HepG2 (cell line): Measurements from ENCODE around the gene FGD4. TPM values are rescaled to one million over a fixed set of nuclear protein-coding genes. Genes with fewer than 3 reads are reported as not detected.

ENCODE experiments used
- ATAC-seq: fragments of 200-7000 bp; cut with Tn5 transposase; 3 replicates; pipeline ENCODE4 v1.9.1; 2020; ENCODE audit warnings: mild to moderate bottlenecking, moderate library complexity
- BruUV-seq: library from RNA; stranded (reverse); fragments of 400-500 nt; replicated peaks from 2 replicates; lab custom pipeline; 2021; lab: Mats Ljungman, UMichigan
- CTCF ChIA-PET: fragments of 300-600 bp; formaldehyde crosslinking; extraction: SDS; loops from one replicate; lab custom pipeline; 2021; ENCODE audit warnings: low total read pairs, inconsistent platforms, low intra/inter-chr PET ratio; lab: Yijun Ruan, JAX
- POLR2A ChIA-PET: fragments of 350-600 bp; sonication (Branson Sonifier 250); formaldehyde crosslinking; loops from one replicate; lab custom pipeline; 2020; ENCODE audit warnings: antibody characterized with exemption, inconsistent platforms; lab: Yijun Ruan, JAX
- DNase-seq: peaks from one replicate; pipeline ENCODE4 v3.0.0-alpha.2; 2015; ENCODE audit warnings: low spot score
- FAIRE-seq: peaks from 3 replicates; lab custom pipeline; 2011; peaks lifted over from hg19 to GRCh38; lab: Jason Lieb, UNC
- H2AFZ ChIP-seq: one replicate; pipeline ENCODE4 v1.6.1; 2011; ENCODE audit warnings: low read length, inconsistent platforms
- H3K27ac ChIP-seq: fragments of 300-600 bp; 3 replicates; pipeline ENCODE4 v1.8.0; 2011; ENCODE audit warnings: mixed run types, mild to moderate bottlenecking, mixed read lengths, low read length, inconsistent platforms; ENCODE audit not compliant: insufficient read depth; ENCODE audit errors: extremely low read length
- H3K27me3 ChIP-seq, 2 experiments: fragments of 200-600 bp in 1 of 2; 2 replicates in 1 of 2; 3 replicates in 1 of 2; pipeline versions ENCODE4 v1.6.0 to v1.8.0; 2011; ENCODE audit warnings: low read length in 2 of 2, mild to moderate bottlenecking in 2 of 2, moderate library complexity in 2 of 2, inconsistent platforms in 1 of 2; ENCODE audit not compliant: insufficient read depth in 2 of 2, control insufficient read depth in 1 of 2
- H3K36me3 ChIP-seq, 2 experiments: fragments of 200-600 bp in 1 of 2; replicated peaks in 1 of 2; 2 replicates in 1 of 2; 3 replicates in 1 of 2; pipeline versions ENCODE4 v1.5.1 to v1.8.0; 2011; ENCODE audit warnings: low read length in 2 of 2, inconsistent platforms in 1 of 2; ENCODE audit not compliant: insufficient read depth in 2 of 2, control insufficient read depth in 1 of 2
- H3K4me1 ChIP-seq: 2 replicates; pipeline ENCODE4 v1.5.1; 2012; ENCODE audit warnings: low read length, inconsistent platforms; ENCODE audit not compliant: insufficient read depth
- H3K4me2 ChIP-seq: 2 replicates; pipeline ENCODE4 v1.6.0; 2011; ENCODE audit warnings: low read depth, low read length, inconsistent platforms
- H3K4me3 ChIP-seq, 3 experiments: fragments of 200-600 bp in 1 of 3; sonication (generic), shearing (Covaris generic) in 1 of 3; replicated peaks in 1 of 3; 2 replicates each; pipeline ENCODE4 v1.5.1; 2011 to 2016; ENCODE audit warnings: low read length in 3 of 3, inconsistent platforms in 2 of 3, low read depth in 2 of 3, mild to moderate bottlenecking in 2 of 3, control low read depth in 1 of 3, mixed read lengths in 1 of 3; ENCODE audit not compliant: insufficient read depth in 1 of 3
- H3K79me2 ChIP-seq: one replicate; pipeline ENCODE4 v1.6.1; 2011; ENCODE audit warnings: low read length, inconsistent platforms; ENCODE audit not compliant: insufficient read depth
- H3K9ac ChIP-seq: 2 replicates; pipeline ENCODE4 v1.6.0; 2011; ENCODE audit warnings: mild to moderate bottlenecking, low read depth, low read length, inconsistent platforms; ENCODE audit not compliant: insufficient read depth
- H3K9me3 ChIP-seq: 2 replicates; pipeline ENCODE4 v1.5.1; 2012; ENCODE audit warnings: mild to moderate bottlenecking, low read length
- H4K20me1 ChIP-seq: 2 replicates; pipeline ENCODE4 v1.6.0; 2011; ENCODE audit warnings: inconsistent platforms, mild to moderate bottlenecking, low read length, moderate library complexity; ENCODE audit not compliant: insufficient read depth
- DRAP1 ChIP-seq: IDR thresholded peaks from 2 replicates; pipeline ENCODE4 v1.6.1; 2016; ENCODE audit warnings: missing genetic modification reagents, missing compliant biosample characterization
- ERF ChIP-seq: IDR thresholded peaks from 2 replicates; pipeline ENCODE4 v1.6.1; 2018; ENCODE audit warnings: missing biosample characterization, missing genetic modification reagents
- FOXA1 ChIP-seq, 2 experiments: fragments of 450-650 bp in 1 of 2; sonication (generic) in 1 of 2; formaldehyde crosslinking in 1 of 2; IDR thresholded peaks; 2 replicates each; pipeline versions ENCODE4 v1.4.0 to v1.6.1; 2016 to 2020; ENCODE audit warnings: missing genetic modification reagents in 1 of 2
- GATA4 ChIP-seq: sonication (generic); IDR thresholded peaks from 2 replicates; pipeline ENCODE4 v1.6.1; 2016; ENCODE audit warnings: antibody characterized with exemption, low read depth, borderline replicate concordance
- HOXA7 ChIP-seq: sonication (generic); formaldehyde crosslinking; IDR thresholded peaks from 2 replicates; pipeline ENCODE4 v1.8.1; 2022; ENCODE audit warnings: mild to moderate bottlenecking, missing genetic modification reagents, moderate library complexity
- RAD51 ChIP-seq: fragments of 450-650 bp; IDR thresholded peaks from 2 replicates; pipeline ENCODE4 v1.6.1; 2016; ENCODE audit warnings: borderline replicate concordance
- SAP130 ChIP-seq: IDR thresholded peaks from 2 replicates; pipeline ENCODE4 v1.6.1; 2016; ENCODE audit warnings: low read depth
- ZBTB33 ChIP-seq: sonication (generic); formaldehyde crosslinking; IDR thresholded peaks from 2 replicates; pipeline ENCODE4 v1.4.0; 2020; ENCODE audit warnings: missing genetic modification reagents
- ZBTB38 ChIP-seq: sonication (generic); formaldehyde crosslinking; IDR thresholded peaks from 2 replicates; pipeline ENCODE4 v1.5.1; 2020; ENCODE audit warnings: mild to moderate bottlenecking, missing genetic modification reagents
- ZNF615 ChIP-seq: sonication (generic); formaldehyde crosslinking; IDR thresholded peaks from 2 replicates; pipeline ENCODE4 v1.5.0; 2020; ENCODE audit warnings: mild to moderate bottlenecking, missing genetic modification reagents, borderline replicate concordance
- whole genome bisulfite sequencing: methylation state at CpG from one replicate; pipeline ENCODE4 v1.1.6; 2017; ENCODE audit warnings: low lambda C conversion rate; 5-methylcytosine and 5-hydroxymethylcytosine counted together
- in situ Hi-C: cut with HindIII; loops from 2 replicates; pipeline ENCODE4 v1.10.0; 2017; ENCODE audit warnings: low pct_unique_long_range_greater_than_20kb; ENCODE audit not compliant: extremely low pct_ligation_motif_present
- intact Hi-C: fragments of 100-400 bp; cut with micrococcal nuclease; formaldehyde crosslinking; loops from one replicate; pipeline ENCODE4 v1.10.0; 2022; ENCODE audit not compliant: unreplicated experiment
- polyA plus RNA-seq, 8 experiments: library from polyadenylated mRNA; depleted of rRNA in 3 of 8; stranded (reverse) in 7 of 8; unstranded in 1 of 8; fragments of >200 nt; fragmentation: Illumina TruSeq in 4 of 8; extraction: Trizol in 4 of 8; gene quantifications; 2 replicates each; pipeline versions ENCODE4 v1.2.1 to v1.2.3, GENCODE V29; 2011 to 2016; ENCODE audit warnings: low read depth in 4 of 8, missing spikeins in 1 of 8, mixed read lengths in 1 of 8; ENCODE audit not compliant: insufficient read depth in 1 of 8
- total RNA-seq, 5 experiments: library from RNA; depleted of rRNA; stranded (reverse); fragments of >200 nt; fragmentation: Illumina TruSeq; extraction: Trizol; gene quantifications; 2 replicates each; pipeline ENCODE4 v1.2.3, GENCODE V29; 2016; ENCODE audit warnings: low read depth in 1 of 5

Gene FGD4
- total and polyA plus RNA-seq, 2 of the 13 experiments (the other 11 are each of a cell fraction or from before 2014, with no cell fraction given): 4.6 to 6.6 TPM

GRCh38 chr12:32561931-32562341, 162.6 kb downstream of the FGD4 start:
- H3K4me2 ChIP-seq: peak overlapping the region; percentile 46; the same call in 1 of the 2 replicates
- peak overlapping the region; percentile 38 for H3K9ac ChIP-seq
- FAIRE-seq (peak; percentile 44), ATAC-seq (peak; percentile 90), DNase-seq (peak; percentile 34)
- H3K9me3 ChIP-seq: no peaks in the 10 kb centered on the region
- no peaks in the 10 kb centered on the region for H3K27me3 ChIP-seq
- peak overlapping the region; percentile 76 for H3K27ac ChIP-seq
- peaks cover 5 to 13% of the 10 kb centered on the region in 2 experiments; a peak in 4 of 5 replicates for H3K36me3 ChIP-seq
- no TSS peak for BruUV-seq
- H3K79me2 ChIP-seq: peaks cover 5% of the 10 kb centered on the region
- H3K4me1 ChIP-seq: peaks cover 62% of the 10 kb centered on the region
- H3K4me3 ChIP-seq: no peak overlapping the region; a peak in 1 of 6 replicates
- CTCF ChIA-PET: no interaction called here
- no peak overlapping the region for H2AFZ ChIP-seq
- POLR2A ChIA-PET: no interaction called here
- 66% methylated on average over 11 of the region's 11 CpGs for WGBS
- TF ChIP-seq ZNF615: no peak
- TF ChIP-seq RAD51: no peak
- TF ChIP-seq ZBTB38: peak; percentile 44; the same call in 1 of the 2 replicates
- no peak for TF ChIP-seq FOXA1 (IDR thresholded peaks at IDR 0.05)
- 0 out of 2 replicates have a peak, but pooled peaks have one; percentile 5 for TF ChIP-seq FOXA1 (CRISPR knock-in tag; IDR thresholded peaks at IDR 0.05)
- TF ChIP-seq SAP130 (CRISPR knock-in tag): peak; percentile 14; the same call in 1 of the 2 replicates
- 0 out of 2 replicates have a peak, but pooled peaks have one; percentile 24 for TF ChIP-seq ZBTB33 (CRISPR knock-in tag)
- TF ChIP-seq ERF: 0 out of 2 replicates have a peak, but pooled peaks have one; percentile 20
- peak; percentile 17; the same call in 1 of the 2 replicates for TF ChIP-seq DRAP1 (CRISPR knock-in tag)
- no peak for TF ChIP-seq GATA4
- TF ChIP-seq HOXA7 (CRISPR knock-in tag): no peak
- in situ Hi-C loops (no loop called here), intact Hi-C loops (no loop called here)
- no peaks in the 10 kb centered on the region for H4K20me1 ChIP-seq
